ENCODE data around the gene SLF2. TPM values are rescaled to one million over a fixed set of nuclear protein-coding genes. Genes with fewer than 3 reads are reported as not detected.

The SLF2 gene
- total RNA-seq, 1 experiment from 2014 or later, result 14.3 TPM

- no peak overlapping the region for H3K27ac Mint-ChIP-seq
- no peak for ATAC-seq
Observed at GRCh38 chr10:100895896-100896295, 16.9 kb upstream of the SLF2 start.

More at GRCh38 chr10:100895896-100896295, 16.9 kb upstream of the SLF2 start:
- Mint-ChIP-seq H3K9me3 (peaks cover 6% of the 10 kb centered on the region), H3K27me3 (ENCODE audit: low read depth) (no peaks in the 10 kb centered on the region; the same call in 1 of the 2 replicates), H3K4me1 (no peaks in the 10 kb centered on the region; the same call in 1 of the 2 replicates), H3K4me3 (no peak overlapping the region), H3K36me3 (no peaks in the 10 kb centered on the region)
- CTCF ChIA-PET, result interaction anchor here (0.6 to 2.2 kb wide), 6 partner anchors 14 to 396 kb away, joined by 3 to 9 read pairs (median 3); partner anchors contain the start of genes HIF1AN, PDZD7 and SFXN3
- no peak for DNase-seq (ENCODE audit: low spot score)
- no peak for TF ChIP-seq NR2C2 (CRISPR knock-in tag; IDR thresholded peaks at IDR 0.05)
- no peak for TF ChIP-seq ZNF423 (CRISPR knock-in tag; IDR thresholded peaks at IDR 0.05)
- TF ChIP-seq ZNF425 (CRISPR knock-in tag; conservative IDR thresholded peaks at IDR 0.05), result no peak
- TF ChIP-seq ZNF396 (CRISPR knock-in tag; IDR thresholded peaks at IDR 0.05; ENCODE audit: borderline replicate concordance), result no peak
- TF ChIP-seq ZNF263 (CRISPR knock-in tag; IDR thresholded peaks at IDR 0.05; ENCODE audit: low read depth), result no peak
- no peak for TF ChIP-seq ATF6 (CRISPR knock-in tag; IDR thresholded peaks at IDR 0.05)
- no peak for TF ChIP-seq CDX4 (CRISPR knock-in tag; IDR thresholded peaks at IDR 0.05; ENCODE audit: borderline replicate concordance)
- no peak for TF ChIP-seq MAX (CRISPR knock-in tag; IDR thresholded peaks at IDR 0.05)
- TF ChIP-seq FOXP4 (CRISPR knock-in tag; IDR thresholded peaks at IDR 0.05), result no peak
- no peak for TF ChIP-seq ZNF281 (CRISPR knock-in tag; IDR thresholded peaks at IDR 0.05)
- no peak for TF ChIP-seq E2F1 (CRISPR knock-in tag; IDR thresholded peaks at IDR 0.05)
- no peak for TF ChIP-seq ZNF232 (CRISPR knock-in tag; IDR thresholded peaks at IDR 0.05)
- no peak for TF ChIP-seq ZNF532 (CRISPR knock-in tag; IDR thresholded peaks at IDR 0.05; ENCODE audit: borderline replicate concordance)
- TF ChIP-seq ZNF219 (CRISPR knock-in tag; IDR thresholded peaks at IDR 0.05; ENCODE audit: borderline replicate concordance), result no peak
- POLR2A ChIA-PET, result interaction anchor here (1.1 kb wide), 1 partner anchor 16 kb away, joined by 6 read pairs; no protein-coding TSS in a partner anchor

Data from WTC11 (cell line).